IMR-90 (cell line): ENCODE measurements around the gene LRIG1. TPM values are rescaled to one million over a fixed set of nuclear protein-coding genes. Genes with fewer than 3 reads are reported as not detected.

Experiments
- ATAC-seq: fragments of 200-7000 bp; cut with Tn5 transposase; 2 replicates; pipeline ENCODE4 v1.9.1; 2020; ENCODE audit warnings: low read depth, mild to moderate bottlenecking, moderate library complexity
- BruUV-seq: library from RNA; stranded (reverse); fragments of 400-500 nt; replicated peaks from 2 replicates; lab custom pipeline; 2021; lab: Mats Ljungman, UMichigan
- CTCF ChIA-PET: fragments of 300-600 bp; formaldehyde crosslinking; extraction: SDS; loops from one replicate; lab custom pipeline; 2021; ENCODE audit warnings: antibody characterized with exemption; lab: Yijun Ruan, JAX
- POLR2A ChIA-PET: fragments of 300-600 bp; sonication (Branson Sonifier 250); formaldehyde crosslinking; loops from one replicate; lab custom pipeline; 2022; ENCODE audit warnings: antibody characterized with exemption; ENCODE audit not compliant: unreplicated experiment; lab: Charles Lee
- DNase-seq: peaks from one replicate; pipeline ENCODE4 v3.0.0; 2013
- H2AFZ ChIP-seq: replicated peaks from 2 replicates; pipeline ENCODE3; 2013; ENCODE audit warnings: low read length, mild to moderate bottlenecking; ENCODE audit not compliant: poor library complexity
- H2AK5ac ChIP-seq: 2 replicates; pipeline ENCODE4 v1.6.1; 2013; ENCODE audit warnings: low read depth, low read length, inconsistent platforms
- H2AK9ac ChIP-seq: replicated peaks from 2 replicates; pipeline ENCODE3; 2013; ENCODE audit warnings: mild to moderate bottlenecking, low read depth, low read length, moderate library complexity; ENCODE audit not compliant: poor library complexity
- H2BK120ac ChIP-seq: 2 replicates; pipeline ENCODE4 v1.6.1; 2013; ENCODE audit warnings: low read depth, low read length, inconsistent platforms
- H2BK15ac ChIP-seq: 3 replicates; pipeline ENCODE4 v1.6.1; 2013; ENCODE audit warnings: low read depth, low read length, inconsistent platforms
- H2BK20ac ChIP-seq: 2 replicates; pipeline ENCODE4 v1.6.1; 2013; ENCODE audit warnings: low read depth, mild to moderate bottlenecking, inconsistent platforms, low read length, moderate library complexity
- H2BK5ac ChIP-seq: 2 replicates; pipeline ENCODE4 v1.6.1; 2013; ENCODE audit warnings: mild to moderate bottlenecking, low read depth, low read length, inconsistent platforms; ENCODE audit not compliant: poor library complexity, severe bottlenecking
- H3K14ac ChIP-seq: replicated peaks from 2 replicates; pipeline ENCODE4 v1.6.1; 2013; ENCODE audit warnings: low read depth, low read length, inconsistent platforms
- H3K18ac ChIP-seq: 2 replicates; pipeline ENCODE4 v1.6.1; 2013; ENCODE audit warnings: low read depth, low read length, control low read depth
- H3K23ac ChIP-seq: 2 replicates; pipeline ENCODE4 v1.6.1; 2013; ENCODE audit warnings: low read depth, low read length, inconsistent platforms
- H3K27ac ChIP-seq: 2 replicates; pipeline ENCODE4 v1.5.1; 2013; ENCODE audit warnings: mild to moderate bottlenecking, control low read depth, low read length; ENCODE audit not compliant: insufficient read depth
- H3K27me3 ChIP-seq: 2 replicates; pipeline ENCODE4 v1.6.1; 2013; ENCODE audit warnings: low read length; ENCODE audit not compliant: control insufficient read depth, insufficient read depth
- H3K36me3 ChIP-seq: 2 replicates; pipeline ENCODE4 v1.6.1; 2013; ENCODE audit warnings: low read length, mixed read lengths; ENCODE audit not compliant: control insufficient read depth, insufficient read depth
- H3K4ac ChIP-seq: 2 replicates; pipeline ENCODE4 v1.6.1; 2013; ENCODE audit warnings: low read depth, low read length, inconsistent platforms
- H3K4me1 ChIP-seq: 2 replicates; pipeline ENCODE4 v1.6.1; 2013; ENCODE audit warnings: low read length, mixed read lengths; ENCODE audit not compliant: control insufficient read depth, insufficient read depth
- H3K4me2 ChIP-seq: 2 replicates; pipeline ENCODE4 v1.6.1; 2013; ENCODE audit warnings: low read depth, mild to moderate bottlenecking, control low read depth, low read length, moderate library complexity
- H3K4me3 ChIP-seq: 2 replicates; pipeline ENCODE4 v1.5.1; 2013; ENCODE audit warnings: low read depth, mild to moderate bottlenecking, control low read depth, low read length, moderate library complexity; ENCODE audit not compliant: insufficient read depth
- H3K56ac ChIP-seq: 2 replicates; pipeline ENCODE4 v1.6.1; 2013; ENCODE audit warnings: low read length, inconsistent platforms; ENCODE audit not compliant: insufficient read depth; ENCODE audit errors: extremely low read depth
- H3K79me1 ChIP-seq, 2 experiments: 2 replicates each; pipeline ENCODE4 v1.6.1; 2013; ENCODE audit warnings: low read length in 2 of 2, inconsistent platforms in 1 of 2, low read depth in 1 of 2
- H3K9ac ChIP-seq: 2 replicates; pipeline ENCODE4 v1.6.1; 2013; ENCODE audit warnings: low read depth, low read length, control low read depth
- H3K9me1 ChIP-seq: 2 replicates; pipeline ENCODE4 v1.6.1; 2013; ENCODE audit warnings: low read length, inconsistent platforms; ENCODE audit not compliant: insufficient read depth
- H3K9me3 ChIP-seq: 2 replicates; pipeline ENCODE4 v1.6.1; 2013; ENCODE audit warnings: low read length; ENCODE audit not compliant: control insufficient read depth, insufficient read depth
- H4K20me1 ChIP-seq: 2 replicates; pipeline ENCODE4 v1.6.1; 2013; ENCODE audit warnings: low read length, inconsistent platforms; ENCODE audit not compliant: insufficient read depth
- H4K5ac ChIP-seq: 2 replicates; pipeline ENCODE4 v1.6.1; 2013; ENCODE audit warnings: mild to moderate bottlenecking, low read depth, low read length, control low read depth
- H4K8ac ChIP-seq, 2 experiments: 2 replicates each; pipeline ENCODE4 v1.6.1; 2013; ENCODE audit warnings: low read depth in 2 of 2, low read length in 2 of 2, control low read depth in 1 of 2, inconsistent platforms in 1 of 2
- H4K91ac ChIP-seq: 2 replicates; pipeline ENCODE4 v1.6.1; 2013; ENCODE audit warnings: low read depth, low read length, inconsistent platforms; ENCODE audit not compliant: insufficient read depth
- MAFK ChIP-seq: IDR thresholded peaks from 2 replicates; pipeline ENCODE4 v1.6.1; 2012; ENCODE audit warnings: low read depth, low read length, improper control_type of control experiment
- MAZ ChIP-seq: IDR thresholded peaks from 2 replicates; pipeline ENCODE4 v1.6.1; 2012; ENCODE audit warnings: low read depth, mild to moderate bottlenecking, low read length, improper control_type of control experiment, moderate library complexity, borderline replicate concordance
- MXI1 ChIP-seq: IDR thresholded peaks from 2 replicates; pipeline ENCODE4 v1.6.1; 2012; ENCODE audit warnings: low read depth, mild to moderate bottlenecking, low read length, moderate library complexity, borderline replicate concordance
- NFE2L2 ChIP-seq: fragments of 150-350 bp; IDR thresholded peaks from 2 replicates; pipeline ENCODE4 v1.6.1; 2016; ENCODE audit warnings: low read depth, mild to moderate bottlenecking, low read length
- POLR2A ChIP-seq: IDR thresholded peaks from 2 replicates; pipeline ENCODE4 v1.6.1; 2012; ENCODE audit warnings: mild to moderate bottlenecking, low read depth, low read length
- RAD21 ChIP-seq: IDR thresholded peaks from 2 replicates; pipeline ENCODE4 v1.6.1; 2012; ENCODE audit warnings: low read length, improper control_type of control experiment
- RCOR1 ChIP-seq: IDR thresholded peaks from 2 replicates; pipeline ENCODE4 v1.6.1; 2012; ENCODE audit warnings: mild to moderate bottlenecking, low read length, improper control_type of control experiment; ENCODE audit not compliant: insufficient replicate concordance
- SMC3 ChIP-seq: fragments of 150-350 bp; IDR thresholded peaks from 2 replicates; pipeline ENCODE4 v1.6.1; 2016; ENCODE audit warnings: low read depth, mild to moderate bottlenecking, antibody characterized with exemption, low read length, moderate library complexity
- USF2 ChIP-seq: fragments of 150-350 bp; IDR thresholded peaks from 2 replicates; pipeline ENCODE4 v1.6.1; 2017; ENCODE audit warnings: mild to moderate bottlenecking, antibody characterized with exemption, low read length, low read depth
- WGBS, 2 experiments: methylation state at CpG; one replicate each; pipeline versions ENCODE4 v1.1.5 to v1.1.7; 2013; ENCODE audit warnings: missing lambda C conversion rate in 2 of 2; ENCODE audit not compliant: insufficient read length in 1 of 2; ENCODE audit errors: extremely low coverage in 2 of 2; 5-methylcytosine and 5-hydroxymethylcytosine counted together
- dilution Hi-C: fragments of 300-500 bp; cut with HindIII; formaldehyde crosslinking; loops from one replicate; pipeline ENCODE4 v1.14.3; 2018; ENCODE audit warnings: low sequenced_read_pairs; ENCODE audit not compliant: unreplicated experiment
- in situ Hi-C: fragments of 300-500 bp; cut with MboI; formaldehyde crosslinking; loops from 3 replicates; pipeline ENCODE4 v1.14.3; 2019; ENCODE audit warnings: low sequenced_read_pairs, inconsistent platforms, mixed read lengths
- intact Hi-C: fragments of 100-400 bp; cut with micrococcal nuclease; formaldehyde crosslinking; loops from 2 replicates; pipeline ENCODE4 v1.10.0; 2022
- polyA plus RNA-seq, 3 experiments: library from polyadenylated mRNA; depleted of rRNA; stranded (reverse); fragments of >200 nt; gene quantifications; 2 replicates each; pipeline ENCODE4 v1.2.3, GENCODE V29; 2012; ENCODE audit warnings: low replicate concordance in 1 of 3
- total RNA-seq: library from RNA; depleted of rRNA; stranded (reverse); fragments of >200 nt; gene quantifications from 2 replicates; pipeline ENCODE4 v1.2.3, GENCODE V29; 2012

The LRIG1 gene
- total and polyA plus RNA-seq, 2 of the 4 experiments (the other 2 are of a cell fraction) = 62.8 to 87.8 TPM

- H3K9me3 ChIP-seq = no peaks in the 10 kb centered on the region
- CTCF ChIA-PET = no interaction called here
- H4K20me1 ChIP-seq = peaks cover 31% of the 10 kb centered on the region; the same call in 1 of the 2 replicates
- TF ChIP-seq MXI1 (no peak), RCOR1 (no peak), MAZ (no peak), MAFK (no peak), POLR2A (no peak), SMC3 (no peak), USF2 (no peak), NFE2L2 (no peak), RAD21 (no peak)
- no peaks in the 10 kb centered on the region for H3K27me3 ChIP-seq
- 0 out of 2 replicates have a peak, but pooled peaks cover 3% of the 10 kb centered on the region for H3K9me1 ChIP-seq
- H3K18ac ChIP-seq = no peak overlapping the region
- dilution Hi-C loops = no loop called here
- no peak overlapping the region for H3K9ac ChIP-seq
- no peak for ATAC-seq
- no peak overlapping the region for H2BK20ac ChIP-seq
- no peak overlapping the region for H2BK15ac ChIP-seq
- DNase-seq = no peak
- no peak overlapping the region for H4K8ac ChIP-seq
- H3K56ac ChIP-seq = no peak overlapping the region
- no TSS peak for BruUV-seq
- no peak overlapping the region for H3K23ac ChIP-seq
- H3K27ac ChIP-seq = no peak overlapping the region
- no peak overlapping the region for H3K4me3 ChIP-seq
- H4K5ac ChIP-seq = no peak overlapping the region
- H3K4ac ChIP-seq = no peak overlapping the region
- intact Hi-C loops = loop anchor here (5.0 kb wide), 2 partner anchors 53 to 238 kb away; no protein-coding TSS in a partner anchor
- no peaks in the 10 kb centered on the region for H3K36me3 ChIP-seq
- no peak overlapping the region for H2AK5ac ChIP-seq
- H2BK120ac ChIP-seq = no peak overlapping the region
- peaks cover 13% of the 10 kb centered on the region for H3K4me1 ChIP-seq
- H4K91ac ChIP-seq = no peak overlapping the region
- in situ Hi-C loops = loop anchor here (5.0 to 10.0 kb wide), 2 partner anchors 73 to 220 kb away; no protein-coding TSS in a partner anchor
- no peak overlapping the region for H2AK9ac ChIP-seq
- peaks cover 29 to 75% of the 10 kb centered on the region in 2 experiments for H3K79me1 ChIP-seq
- 80% methylated on average over 2 of the region's 7 CpGs; no CpG with 5 or more reads in 1 of the 2 experiments for WGBS, 2 experiments
- POLR2A ChIA-PET = no interaction called here
- H3K4me2 ChIP-seq = no peak overlapping the region; the same call in 1 of the 2 replicates
- no peak overlapping the region for H3K14ac ChIP-seq
- no peak overlapping the region for H2AFZ ChIP-seq
- H2BK5ac ChIP-seq = no peak overlapping the region
Observed at GRCh38 chr3:66494959-66495667, 5.7 kb downstream of the LRIG1 start.
